Activated naive CD4-positive, alpha-beta T cell treated with anti-CD3 and anti-CD28 coated beads, Interleukin-2, amount 50 U/mL, for 24 hours (primary cell): ENCODE measurements around the gene MT1F.
"Not testable (repeated sequence)": the region's sequence is repeated elsewhere in the genome, so short reads cannot be mapped to it uniquely, and the experiment has no call there.

Experiments used
- H3K27ac Mint-ChIP-seq: one replicate; pipeline ENCODE4 v1.8.0; 2021; ENCODE audit warnings: mild to moderate bottlenecking, mixed read lengths
- H3K27me3 Mint-ChIP-seq: one replicate; pipeline ENCODE4 v1.8.0; 2021; ENCODE audit warnings: mixed read lengths
- H3K36me3 Mint-ChIP-seq: one replicate; pipeline ENCODE4 v1.8.0; 2021; ENCODE audit warnings: mixed read lengths
- H3K4me1 Mint-ChIP-seq: one replicate; pipeline ENCODE4 v1.8.0; 2021; ENCODE audit warnings: mixed read lengths
- H3K4me3 Mint-ChIP-seq: one replicate; pipeline ENCODE4 v1.8.0; 2021; ENCODE audit warnings: mild to moderate bottlenecking, mixed read lengths
- H3K9me3 Mint-ChIP-seq: one replicate; pipeline ENCODE4 v1.8.0; 2021; ENCODE audit warnings: mixed read lengths

The MT1F gene

DNA sequence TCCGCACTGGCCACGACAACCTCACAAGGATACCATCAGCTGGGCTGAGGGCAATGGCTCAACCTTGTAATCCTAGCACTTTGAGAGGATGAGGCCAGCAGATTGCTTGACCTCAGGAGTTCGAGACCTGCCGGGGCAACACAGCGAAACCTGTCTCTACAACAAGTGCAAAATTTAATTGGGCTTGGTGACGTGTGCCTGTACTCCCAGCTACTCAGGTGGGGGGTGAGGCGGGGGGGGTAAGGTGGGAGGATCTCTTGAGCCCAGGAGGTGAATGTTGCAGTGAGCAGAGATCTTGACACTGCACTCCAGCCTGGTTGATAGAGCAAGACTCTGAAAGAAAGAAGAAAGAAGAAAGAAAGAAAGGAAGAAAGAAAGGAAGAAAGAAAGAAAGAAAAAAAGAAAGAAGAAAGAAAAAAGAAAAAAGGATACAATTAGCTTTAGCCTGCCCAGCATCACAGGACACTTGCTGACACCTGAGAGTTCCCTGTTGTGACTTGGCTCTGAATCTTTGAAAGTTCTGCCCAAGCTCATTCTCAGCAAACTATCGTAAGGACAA, 37.3 kb upstream of the MT1F start:
- no peaks in the 10 kb centered on the region for H3K36me3 Mint-ChIP-seq
- no peak overlapping the region for H3K27ac Mint-ChIP-seq
- H3K9me3 Mint-ChIP-seq: no peaks in the 10 kb centered on the region
- H3K4me3 Mint-ChIP-seq: no peak overlapping the region
- peaks cover 18% of the 10 kb centered on the region for H3K4me1 Mint-ChIP-seq
- peaks cover 3% of the 10 kb centered on the region for H3K27me3 Mint-ChIP-seq

DNA sequence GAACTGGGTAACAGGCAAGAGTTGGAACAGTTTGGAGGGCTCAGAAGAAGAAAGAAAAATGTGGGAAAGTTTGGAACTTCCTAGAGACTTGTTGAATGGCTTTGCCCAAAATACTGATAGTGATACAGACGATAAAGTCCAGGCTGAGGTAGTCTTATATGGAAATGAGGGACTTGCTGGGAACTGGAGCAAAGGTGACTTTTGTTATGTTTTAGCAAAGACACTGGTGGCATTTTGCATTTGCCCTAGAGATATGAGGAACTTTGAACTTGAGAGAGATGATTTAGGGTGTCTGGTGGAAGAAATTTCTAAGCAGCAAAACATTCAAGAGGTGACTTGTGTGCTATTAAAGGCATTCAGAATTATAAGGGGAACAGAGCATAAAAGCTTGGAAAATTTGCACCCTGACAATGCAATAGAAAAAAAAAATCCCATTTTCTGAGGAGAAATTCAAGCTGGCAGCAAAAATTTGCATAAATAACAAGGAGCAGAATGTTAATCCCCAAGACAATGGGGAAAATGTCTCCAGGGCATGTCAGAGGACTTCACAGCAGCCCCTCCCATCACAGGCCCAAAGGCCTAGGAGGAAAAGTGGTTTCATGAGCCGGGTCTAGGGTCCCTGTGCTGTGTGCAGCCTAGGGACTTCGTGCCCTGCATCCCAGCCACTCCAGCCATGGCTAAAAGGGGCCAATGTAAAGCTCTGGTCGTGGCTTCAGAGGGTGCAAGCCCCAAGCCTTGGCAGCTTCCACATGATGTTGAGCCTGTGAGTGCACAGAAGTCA, 35.9 kb upstream of the MT1F start:
- not testable (repeated sequence) for H3K27ac Mint-ChIP-seq, H3K27me3 Mint-ChIP-seq, H3K9me3 Mint-ChIP-seq, H3K36me3 Mint-ChIP-seq, H3K4me3 Mint-ChIP-seq
- H3K4me1 Mint-ChIP-seq: peaks cover 23% of the 10 kb centered on the region

DNA sequence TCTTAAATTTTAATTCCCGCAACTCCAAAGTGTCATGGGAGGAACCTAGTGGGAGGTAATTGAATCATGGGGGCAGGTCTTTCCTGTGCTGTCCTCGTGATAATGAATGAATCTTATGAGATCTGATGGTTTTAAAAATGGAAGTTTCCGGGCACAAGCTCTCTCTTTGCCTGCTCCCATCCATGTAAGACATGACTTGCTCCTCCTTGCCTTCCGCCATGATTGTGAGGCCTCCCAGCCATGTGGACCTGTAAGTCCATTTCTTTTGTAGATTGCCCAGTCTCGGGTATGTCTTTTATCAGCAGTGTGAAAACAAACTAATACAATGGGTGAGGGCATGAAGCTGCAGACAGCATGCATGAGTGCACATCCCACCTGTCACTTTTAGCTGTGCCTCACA, 34.6 kb upstream of the MT1F start:
- not testable (repeated sequence) for H3K36me3 Mint-ChIP-seq, H3K4me3 Mint-ChIP-seq, H3K9me3 Mint-ChIP-seq, H3K27me3 Mint-ChIP-seq
- H3K4me1 Mint-ChIP-seq: peaks cover 15% of the 10 kb centered on the region
- peak overlapping the region; percentile 33 for H3K27ac Mint-ChIP-seq

GRCh38 chr16:56623637-56624036, 34.1 kb upstream of the MT1F start:
- peaks cover 15% of the 10 kb centered on the region for H3K4me1 Mint-ChIP-seq
- H3K27ac Mint-ChIP-seq: no peak overlapping the region
- no peaks in the 10 kb centered on the region for H3K27me3 Mint-ChIP-seq
- H3K9me3 Mint-ChIP-seq: no peaks in the 10 kb centered on the region
- no peak overlapping the region for H3K4me3 Mint-ChIP-seq
- H3K36me3 Mint-ChIP-seq: no peaks in the 10 kb centered on the region

DNA sequence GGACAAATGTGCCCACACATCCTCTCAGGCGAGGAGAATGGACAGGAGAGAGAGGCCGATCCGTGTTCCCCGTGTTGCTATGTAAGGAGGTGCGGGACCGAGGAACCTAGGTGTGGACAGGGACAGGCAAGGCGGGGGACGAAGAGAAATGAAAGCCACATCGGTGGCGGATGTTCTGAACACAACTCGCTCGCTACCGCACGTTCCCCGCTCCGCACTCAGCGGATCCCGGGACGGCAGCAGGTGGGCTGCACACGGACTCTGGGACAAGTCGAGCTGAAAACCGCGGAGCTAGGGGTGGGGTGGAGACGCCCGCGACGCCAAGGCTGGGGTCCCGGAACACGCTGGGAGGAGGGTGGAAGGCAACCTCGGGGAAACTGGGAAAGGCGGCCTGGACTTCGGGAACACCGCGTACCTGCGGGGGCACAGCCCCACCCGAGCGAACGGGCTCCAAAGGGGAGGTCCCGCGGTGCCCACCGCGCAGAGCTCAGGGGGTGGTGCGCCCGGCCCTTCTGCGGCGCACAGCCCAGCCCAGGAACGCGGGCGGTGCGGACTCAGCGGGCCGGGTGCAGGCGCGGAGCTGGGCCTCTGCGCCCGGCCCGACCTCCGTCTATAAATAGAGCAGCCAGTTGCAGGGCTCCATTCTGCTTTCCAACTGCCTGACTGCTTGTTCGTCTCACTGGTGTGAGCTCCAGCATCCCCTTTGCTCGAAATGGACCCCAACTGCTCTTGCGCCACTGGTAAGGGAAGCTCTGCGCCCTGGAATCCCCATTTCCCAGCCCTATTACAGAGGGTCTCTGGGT, 32.4 kb upstream of the MT1F start, which contains the start of gene MT1E:
TSS of gene MT1E (plus strand) at position 642 of the 803 bp plus-strand sequence. CDS start at position 713, 71 bp downstream.
- peak within 1 kb of the TSS; percentile 68 for H3K27ac Mint-ChIP-seq
- no peaks in the 10 kb centered on the region for H3K9me3 Mint-ChIP-seq
- peaks cover 15% of the 10 kb centered on the region for H3K4me1 Mint-ChIP-seq
- peak within 1 kb of the TSS; percentile 89 for H3K4me3 Mint-ChIP-seq
- no peaks in the 10 kb centered on the region for H3K36me3 Mint-ChIP-seq
- no peaks in the 10 kb centered on the region for H3K27me3 Mint-ChIP-seq

DNA sequence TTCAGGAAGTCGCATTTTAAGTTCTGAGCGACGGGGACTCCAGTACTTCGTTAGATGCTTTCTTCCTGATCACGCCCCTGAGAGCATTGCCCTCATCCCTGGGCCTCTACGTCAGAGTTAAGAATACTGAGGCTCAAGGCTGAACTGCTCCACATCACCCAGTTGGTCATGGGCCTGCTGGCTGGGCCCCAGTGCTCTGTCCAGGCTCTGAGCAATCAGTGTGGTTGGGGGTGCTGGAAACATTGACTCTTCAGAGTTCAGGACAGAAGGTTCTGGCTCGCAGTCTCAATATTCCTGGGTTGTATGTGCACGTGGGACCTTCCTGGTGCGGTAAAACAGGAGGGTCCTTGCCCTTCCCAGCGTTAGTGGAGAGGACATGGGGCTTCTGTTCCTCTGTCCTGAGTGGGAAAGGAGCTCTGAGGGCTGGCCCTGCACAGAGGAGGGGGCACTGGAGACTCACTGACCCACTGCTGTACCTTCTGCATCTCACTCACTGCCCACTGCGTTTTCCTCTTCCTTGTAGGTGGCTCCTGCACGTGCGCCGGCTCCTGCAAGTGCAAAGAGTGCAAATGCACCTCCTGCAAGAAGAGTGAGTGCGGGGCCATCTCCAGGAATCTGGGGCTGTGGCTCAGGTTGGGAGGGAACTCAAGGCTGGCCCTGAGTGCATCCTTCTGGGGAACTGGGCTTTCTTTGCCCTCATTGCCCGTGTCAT, 31.7 kb upstream of the MT1F start:
- peaks cover 15% of the 10 kb centered on the region for H3K4me1 Mint-ChIP-seq
- H3K4me3 Mint-ChIP-seq: peak overlapping the region; percentile 88
- no peaks in the 10 kb centered on the region for H3K36me3 Mint-ChIP-seq
- H3K27me3 Mint-ChIP-seq: peaks cover 3% of the 10 kb centered on the region
- no peak overlapping the region for H3K27ac Mint-ChIP-seq
- no peaks in the 10 kb centered on the region for H3K9me3 Mint-ChIP-seq

GRCh38 chr16:56626685-56627084, 31.1 kb upstream of the MT1F start:
- Mint-ChIP-seq H3K9me3 (no peaks in the 10 kb centered on the region), H3K27ac (no peak overlapping the region), H3K4me3 (no peak overlapping the region), H3K36me3 (no peaks in the 10 kb centered on the region), H3K27me3 (peaks cover 7% of the 10 kb centered on the region), H3K4me1 (peaks cover 19% of the 10 kb centered on the region)

DNA sequence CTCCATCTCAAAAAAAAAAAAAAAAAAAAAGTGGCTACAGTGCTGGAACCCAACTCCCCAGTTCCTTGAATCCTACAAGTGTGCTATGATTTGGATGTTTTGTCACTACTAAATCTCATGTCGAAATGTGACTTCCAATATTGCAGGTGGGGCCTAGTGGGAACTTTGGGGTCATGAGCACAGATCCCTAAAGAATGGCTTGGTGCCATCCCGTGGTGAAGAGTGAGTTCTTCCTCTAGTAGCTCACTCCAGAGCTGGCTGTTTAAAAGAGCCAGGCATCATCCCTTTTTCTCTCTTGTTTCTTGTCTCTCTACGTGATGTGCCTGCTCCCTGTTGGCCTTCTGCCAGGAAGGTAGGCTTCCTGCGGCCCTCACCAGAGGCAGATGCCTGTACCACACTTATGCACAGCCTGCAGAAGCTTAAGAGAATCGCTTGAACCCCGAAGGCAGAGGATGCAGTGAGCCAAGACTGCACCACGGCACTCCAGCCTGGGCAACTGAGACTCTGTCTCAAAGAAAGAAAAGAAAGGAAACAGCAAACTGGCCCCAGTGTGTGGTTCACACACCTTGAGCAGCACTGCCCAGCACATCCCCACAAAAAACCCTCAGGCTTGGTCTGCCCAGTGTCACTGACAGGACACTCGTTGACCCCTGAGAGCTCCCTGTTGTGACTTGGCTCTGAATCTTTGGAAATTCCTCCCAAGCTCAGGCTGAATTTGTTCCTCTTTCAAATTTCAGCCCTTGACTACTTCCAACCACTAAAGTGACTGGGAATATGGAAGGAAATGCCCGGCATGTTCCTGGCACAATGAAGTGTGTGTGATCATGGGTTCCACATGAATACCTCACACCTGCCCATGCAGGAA, 29.0 kb upstream of the MT1F start:
- Mint-ChIP-seq H3K27me3 (peaks cover 17% of the 10 kb centered on the region), H3K4me1 (peaks cover 28% of the 10 kb centered on the region), H3K9me3 (no peaks in the 10 kb centered on the region), H3K27ac (peak overlapping the region; percentile 55), H3K4me3 (no peak overlapping the region), H3K36me3 (no peaks in the 10 kb centered on the region)

DNA sequence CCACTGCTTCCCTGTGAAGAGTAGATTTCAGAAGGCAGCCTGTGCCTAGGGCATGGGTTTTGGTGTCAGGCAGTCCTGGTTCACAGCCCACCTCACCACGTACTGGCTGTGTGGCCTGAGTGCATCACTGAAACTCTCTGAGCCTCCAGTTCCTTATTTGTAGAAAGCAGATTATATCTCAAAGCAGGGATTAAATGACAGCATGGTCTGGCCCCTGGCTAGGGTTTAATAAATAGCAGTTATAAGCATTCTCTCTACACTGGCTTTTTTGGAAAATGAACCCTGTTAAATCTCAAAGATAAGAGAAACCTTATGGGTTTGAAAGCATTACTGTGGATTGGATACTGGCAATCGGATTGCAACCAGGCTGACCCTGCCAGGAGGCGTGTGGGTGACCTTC, 28.2 kb upstream of the MT1F start:
- peaks cover 24% of the 10 kb centered on the region for H3K27me3 Mint-ChIP-seq
- no peak overlapping the region for H3K27ac Mint-ChIP-seq
- H3K9me3 Mint-ChIP-seq: no peaks in the 10 kb centered on the region
- H3K4me3 Mint-ChIP-seq: no peak overlapping the region
- peaks cover 28% of the 10 kb centered on the region for H3K4me1 Mint-ChIP-seq
- no peaks in the 10 kb centered on the region for H3K36me3 Mint-ChIP-seq

DNA sequence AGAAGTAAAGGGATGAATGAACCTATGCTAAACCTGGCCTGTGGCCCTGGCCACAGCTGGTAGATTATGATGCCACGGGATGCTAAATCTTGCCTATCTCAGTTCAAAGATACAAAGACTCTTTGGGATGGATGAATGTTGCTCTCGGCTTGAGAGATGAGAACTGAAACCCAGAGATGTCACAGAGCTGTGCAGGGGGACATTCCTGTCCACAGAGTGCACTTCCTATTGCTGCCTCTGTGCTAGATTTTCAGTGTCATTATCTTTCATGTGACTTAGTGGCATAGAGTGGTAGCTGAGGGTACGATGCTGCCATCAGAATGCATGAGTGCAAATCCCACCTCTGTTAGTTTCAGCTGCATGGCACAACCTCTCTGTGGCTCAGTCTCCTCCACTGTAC, 27.6 kb upstream of the MT1F start:
- peaks cover 28% of the 10 kb centered on the region for H3K27me3 Mint-ChIP-seq
- H3K4me3 Mint-ChIP-seq: no peak overlapping the region
- H3K4me1 Mint-ChIP-seq: peaks cover 29% of the 10 kb centered on the region
- no peak overlapping the region for H3K27ac Mint-ChIP-seq
- no peaks in the 10 kb centered on the region for H3K36me3 Mint-ChIP-seq
- no peaks in the 10 kb centered on the region for H3K9me3 Mint-ChIP-seq

- no peak overlapping the region for H3K4me3 Mint-ChIP-seq
Observed at GRCh38 chr16:56631197-56631596, 26.6 kb upstream of the MT1F start.

DNA sequence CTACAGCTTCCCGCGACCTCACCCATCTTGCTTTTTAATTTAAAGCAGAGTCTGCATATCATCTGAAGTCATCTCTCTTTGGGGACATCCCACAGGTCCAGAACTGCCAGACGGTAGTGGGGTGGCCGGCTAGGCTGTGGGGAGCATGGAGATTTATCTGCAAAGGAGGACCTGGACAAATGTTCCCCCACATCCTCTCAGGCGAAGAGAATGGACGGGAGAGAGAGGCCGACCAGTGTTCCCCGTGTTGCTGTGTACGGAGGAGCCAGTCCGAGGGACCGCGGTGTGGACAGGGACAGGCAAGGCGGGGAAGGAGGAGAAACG, 26.0 kb upstream of the MT1F start:
- Mint-ChIP-seq H3K27me3 (peaks cover 39% of the 10 kb centered on the region), H3K36me3 (no peaks in the 10 kb centered on the region), H3K9me3 (no peaks in the 10 kb centered on the region), H3K4me1 (peaks cover 22% of the 10 kb centered on the region), H3K4me3 (peak overlapping the region; percentile 78), H3K27ac (no peak overlapping the region)

More at GRCh38 chr16:56631197-56631596, 26.6 kb upstream of the MT1F start:
- H3K27ac Mint-ChIP-seq: no peak overlapping the region
- no peaks in the 10 kb centered on the region for H3K9me3 Mint-ChIP-seq
- H3K27me3 Mint-ChIP-seq: peaks cover 33% of the 10 kb centered on the region
- H3K4me1 Mint-ChIP-seq: peaks cover 25% of the 10 kb centered on the region
- H3K36me3 Mint-ChIP-seq: no peaks in the 10 kb centered on the region

GRCh38 chr16:56632156-56632847, 25.5 kb upstream of the MT1F start, which contains the start of gene MT1M:
MT1M (plus strand) TSS chr16:56632659; CDS start chr16:56632732, 73 bp downstream.
- Mint-ChIP-seq H3K36me3 (no peaks in the 10 kb centered on the region), H3K9me3 (no peaks in the 10 kb centered on the region), H3K4me3 (peak within 1 kb of the TSS; percentile 78), H3K27ac (no peak within 1 kb of the TSS), H3K27me3 (peaks cover 44% of the 10 kb centered on the region), H3K4me1 (peaks cover 22% of the 10 kb centered on the region)

DNA sequence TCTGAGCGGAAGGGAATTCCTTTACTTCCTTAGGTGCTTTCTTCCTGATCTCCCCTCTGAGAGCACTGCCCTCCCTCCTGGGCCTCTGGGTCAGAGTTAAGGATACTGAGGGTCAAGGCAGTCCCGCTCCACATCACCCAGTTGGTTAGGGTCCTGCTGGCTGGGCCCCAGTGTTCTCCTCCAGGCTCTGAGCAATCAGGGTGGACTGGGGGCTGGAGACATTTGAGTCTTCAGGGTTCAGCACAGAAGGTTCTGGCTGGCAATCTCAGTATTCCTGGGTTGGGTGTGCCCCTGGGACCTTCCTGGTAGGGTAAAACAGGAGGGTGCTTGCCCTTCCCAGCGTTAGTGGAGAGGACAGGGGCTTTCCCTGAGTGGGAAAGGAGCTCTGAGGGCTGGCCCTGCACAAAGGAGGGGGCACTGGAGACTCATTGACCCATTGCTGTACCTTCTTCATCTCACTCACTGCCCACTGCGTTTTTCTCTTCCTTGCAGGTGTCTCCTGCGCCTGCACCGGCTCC, 24.9 kb upstream of the MT1F start:
- Mint-ChIP-seq H3K4me1 (peaks cover 26% of the 10 kb centered on the region), H3K36me3 (no peaks in the 10 kb centered on the region), H3K27ac (no peak overlapping the region)

More for the DNA sequence above, 24.9 kb upstream of the MT1F start:
- Mint-ChIP-seq H3K4me3 (peak overlapping the region; percentile 39), H3K27me3 (peaks cover 49% of the 10 kb centered on the region), H3K9me3 (no peaks in the 10 kb centered on the region)
